ACC112 (cell line): ENCODE data around the gene TMEM240.

Source experiments
- H2AFZ ChIP-seq: fragments of 200-600 bp; sonication (generic); one replicate; pipeline ENCODE4 v1.6.0; 2017; ENCODE audit warnings: antibody characterized with exemption, low read length; ENCODE audit not compliant: unreplicated experiment
- H3K27ac ChIP-seq: fragments of 200-600 bp; sonication (generic); 2 replicates; pipeline ENCODE4 v1.5.1; 2014; ENCODE audit warnings: low read depth, mild to moderate bottlenecking, antibody characterized with exemption, low read length, moderate library complexity
- H3K27me3 ChIP-seq: fragments of 200-600 bp; sonication (generic); 2 replicates; pipeline ENCODE4 v1.6.1; 2014; ENCODE audit warnings: mild to moderate bottlenecking, antibody characterized with exemption, low read length, moderate library complexity, mixed read lengths; ENCODE audit not compliant: insufficient read depth
- H3K36me3 ChIP-seq: fragments of 200-600 bp; sonication (generic); 2 replicates; pipeline ENCODE4 v1.6.1; 2016; ENCODE audit warnings: mild to moderate bottlenecking, antibody characterized with exemption, low read length, moderate library complexity, mixed read lengths; ENCODE audit not compliant: insufficient read depth
- H3K4me1 ChIP-seq: fragments of 200-600 bp; sonication (generic); one replicate; pipeline ENCODE4 v1.6.1; 2016; ENCODE audit warnings: low read length, mixed read lengths; ENCODE audit not compliant: insufficient read depth, unreplicated experiment, control insufficient read depth
- H3K4me3 ChIP-seq: fragments of 200-600 bp; sonication (generic); 2 replicates; pipeline ENCODE4 v1.5.1; 2014; ENCODE audit warnings: mild to moderate bottlenecking, low read depth, low read length
- H3K79me2 ChIP-seq: fragments of 200-600 bp; sonication (generic); one replicate; pipeline ENCODE4 v1.6.0; 2016; ENCODE audit warnings: low read length; ENCODE audit not compliant: control insufficient read depth, unreplicated experiment, insufficient read depth

TMEM240 gene

GRCh38 chr1:1547476-1547875, 7.1 kb upstream of the TMEM240 start:
- no peaks in the 10 kb centered on the region for H3K27me3 ChIP-seq
- H3K36me3 ChIP-seq: no peaks in the 10 kb centered on the region
- no peaks in the 10 kb centered on the region for H3K4me1 ChIP-seq
- H3K27ac ChIP-seq: no peak overlapping the region
- H3K79me2 ChIP-seq: peaks cover 3% of the 10 kb centered on the region
- no peak overlapping the region for H3K4me3 ChIP-seq
- H2AFZ ChIP-seq: no peak overlapping the region

GRCh38 chr1:1547011-1547410, 6.6 kb upstream of the TMEM240 start:
- no peaks in the 10 kb centered on the region for H3K4me1 ChIP-seq
- H2AFZ ChIP-seq: no peak overlapping the region
- H3K79me2 ChIP-seq: no peaks in the 10 kb centered on the region
- H3K27ac ChIP-seq: no peak overlapping the region
- no peak overlapping the region for H3K4me3 ChIP-seq
- H3K36me3 ChIP-seq: no peaks in the 10 kb centered on the region
- no peaks in the 10 kb centered on the region for H3K27me3 ChIP-seq

GRCh38 chr1:1545946-1546737, 5.7 kb upstream of the TMEM240 start:
- no peaks in the 10 kb centered on the region for H3K27me3 ChIP-seq
- H3K4me3 ChIP-seq: no peak overlapping the region
- no peaks in the 10 kb centered on the region for H3K36me3 ChIP-seq
- H3K27ac ChIP-seq: no peak overlapping the region
- H2AFZ ChIP-seq: no peak overlapping the region
- no peaks in the 10 kb centered on the region for H3K4me1 ChIP-seq
- H3K79me2 ChIP-seq: no peaks in the 10 kb centered on the region

- no peak overlapping the region for H3K27ac ChIP-seq
- no peak overlapping the region for H2AFZ ChIP-seq
- no peaks in the 10 kb centered on the region for H3K27me3 ChIP-seq
- H3K79me2 ChIP-seq: peaks cover 1% of the 10 kb centered on the region
- H3K4me1 ChIP-seq: no peaks in the 10 kb centered on the region
- no peaks in the 10 kb centered on the region for H3K36me3 ChIP-seq
- no peak overlapping the region for H3K4me3 ChIP-seq
These were observed 4.1 kb upstream of the TMEM240 start for GRCh38 chr1:1544544-1544943.

GRCh38 chr1:1543706-1544099, 3.3 kb upstream of the TMEM240 start:
- no peaks in the 10 kb centered on the region for H3K36me3 ChIP-seq
- no peak overlapping the region for H2AFZ ChIP-seq
- H3K27ac ChIP-seq: no peak overlapping the region
- peaks cover 10% of the 10 kb centered on the region for H3K79me2 ChIP-seq
- H3K27me3 ChIP-seq: no peaks in the 10 kb centered on the region
- H3K4me3 ChIP-seq: no peak overlapping the region
- H3K4me1 ChIP-seq: no peaks in the 10 kb centered on the region

- H3K36me3 ChIP-seq: no peaks in the 10 kb centered on the region
- no peaks in the 10 kb centered on the region for H3K27me3 ChIP-seq
- H2AFZ ChIP-seq: no peak overlapping the region
- peaks cover 15% of the 10 kb centered on the region for H3K79me2 ChIP-seq
- no peak overlapping the region for H3K4me3 ChIP-seq
- no peaks in the 10 kb centered on the region for H3K4me1 ChIP-seq
- no peak overlapping the region for H3K27ac ChIP-seq
These were observed 2.6 kb upstream of the TMEM240 start for GRCh38 chr1:1542766-1543705.

- H3K36me3 ChIP-seq: no peaks in the 10 kb centered on the region
These were observed 1.7 kb upstream of the TMEM240 start for GRCh38 chr1:1541956-1542765.

GRCh38 chr1:1540818-1541628, 599 bp upstream of the TMEM240 start:
- Histone ChIP-seq H3K4me1 (no peaks in the 10 kb centered on the region), H3K36me3 (no peaks in the 10 kb centered on the region), H3K27ac (no peak overlapping the region), H3K4me3 (peak overlapping the region; percentile 94), H2AFZ (no peak overlapping the region), H3K27me3 (no peaks in the 10 kb centered on the region), H3K79me2 (peaks cover 22% of the 10 kb centered on the region)

More at GRCh38 chr1:1541956-1542765, 1.7 kb upstream of the TMEM240 start:
- no peak overlapping the region for H2AFZ ChIP-seq
- H3K27ac ChIP-seq: no peak overlapping the region
- H3K27me3 ChIP-seq: no peaks in the 10 kb centered on the region
- peaks cover 22% of the 10 kb centered on the region for H3K79me2 ChIP-seq
- H3K4me3 ChIP-seq: no peak overlapping the region
- no peaks in the 10 kb centered on the region for H3K4me1 ChIP-seq

GRCh38 chr1:1539310-1540089, 924 bp downstream of the TMEM240 start:
- Histone ChIP-seq H3K79me2 (peaks cover 22% of the 10 kb centered on the region), H3K4me1 (no peaks in the 10 kb centered on the region), H3K27ac (no peak overlapping the region), H3K36me3 (no peaks in the 10 kb centered on the region), H3K27me3 (no peaks in the 10 kb centered on the region), H3K4me3 (peak overlapping the region; percentile 94), H2AFZ (no peak overlapping the region)
